Esophagus mucosa (tissue), 1 donor: ENCODE data around the gene TBC1D22A. TPM values are rescaled to one million over a fixed set of nuclear protein-coding genes. Genes with fewer than 3 reads are reported as not detected.
A peak's percentile ranks its signal among the peaks of the same experiment; 100 is the strongest.

Experiments
- ATAC-seq: fragments of 200-7000 bp; cut with Tn5 transposase; one replicate; pipeline ENCODE4 v1.9.1; 2020
- total RNA-seq: library from RNA; stranded (reverse); gene quantifications from one replicate; pipeline ENCODE4 v1.2.4, GENCODE V29; 2023
- donor health status: DM: yes; HTN: yes; CAD: no.

The TBC1D22A gene
- total RNA-seq, 1 donor from 2014 or later = 21.4 TPM

GRCh38 chr22:47018010-47018910, 255.8 kb downstream of the TBC1D22A start:
- ATAC-seq = no peak

- ATAC-seq = no peak
Measured at GRCh38 chr22:47019012-47019790, 256.8 kb downstream of the TBC1D22A start.

DNA sequence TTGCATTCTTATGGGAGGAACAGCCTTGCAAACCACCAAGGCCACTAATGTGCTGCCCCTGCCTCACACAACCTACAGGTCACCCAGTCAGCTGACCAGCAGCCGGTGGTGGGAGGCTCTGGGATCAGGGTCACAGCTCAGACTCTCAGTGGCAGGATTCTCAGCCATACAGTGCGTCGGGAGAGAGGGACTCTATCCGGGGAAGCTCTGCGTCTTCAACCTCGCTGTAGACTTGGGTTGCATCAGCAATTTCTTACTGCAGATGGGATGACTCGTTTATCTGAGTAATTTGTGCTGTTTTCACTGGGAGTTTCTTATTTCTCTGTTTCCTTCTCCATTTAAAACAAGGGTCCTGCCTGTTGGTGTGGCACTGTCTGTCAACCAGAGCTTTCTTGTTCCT, 257.7 kb downstream of the TBC1D22A start:
- no peak for ATAC-seq

DNA sequence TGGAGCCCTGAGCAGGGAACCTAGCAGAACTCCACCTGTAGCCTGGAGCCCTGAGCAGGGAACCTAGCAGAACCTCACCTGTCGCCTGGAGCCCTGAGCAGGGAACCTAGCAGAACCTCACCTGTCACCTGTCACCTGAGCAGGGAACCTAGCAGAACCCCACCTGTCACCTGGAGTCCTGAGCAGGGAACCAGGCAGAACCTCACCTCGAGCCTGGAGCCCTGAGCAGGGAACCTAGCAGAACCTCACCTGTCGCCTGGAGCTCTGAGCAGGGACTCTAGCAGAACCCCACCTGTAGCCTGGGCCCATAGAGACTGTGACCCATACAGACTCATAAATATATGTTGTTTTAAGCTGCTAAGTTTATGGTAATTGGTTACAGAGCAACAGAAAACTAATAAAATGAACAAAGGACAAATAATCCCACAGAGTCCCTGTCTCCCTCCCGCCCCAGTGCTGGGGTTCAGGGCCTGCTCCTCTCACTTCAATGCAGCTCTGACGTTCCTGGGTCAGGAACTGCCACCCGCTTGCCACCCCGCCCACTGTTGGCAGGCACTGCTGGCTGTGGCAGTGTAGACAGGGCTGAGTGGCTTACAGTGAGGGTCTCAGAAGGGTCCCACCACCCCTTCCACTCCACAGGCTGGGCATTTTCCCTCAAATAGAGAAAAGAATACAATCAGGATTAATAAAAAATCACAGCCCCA, 259.1 kb downstream of the TBC1D22A start:
- no peak for ATAC-seq

GRCh38 chr22:47022075-47022473, 259.6 kb downstream of the TBC1D22A start:
- ATAC-seq = no peak

GRCh38 chr22:47022475-47022874, 260.0 kb downstream of the TBC1D22A start:
- no peak for ATAC-seq

DNA sequence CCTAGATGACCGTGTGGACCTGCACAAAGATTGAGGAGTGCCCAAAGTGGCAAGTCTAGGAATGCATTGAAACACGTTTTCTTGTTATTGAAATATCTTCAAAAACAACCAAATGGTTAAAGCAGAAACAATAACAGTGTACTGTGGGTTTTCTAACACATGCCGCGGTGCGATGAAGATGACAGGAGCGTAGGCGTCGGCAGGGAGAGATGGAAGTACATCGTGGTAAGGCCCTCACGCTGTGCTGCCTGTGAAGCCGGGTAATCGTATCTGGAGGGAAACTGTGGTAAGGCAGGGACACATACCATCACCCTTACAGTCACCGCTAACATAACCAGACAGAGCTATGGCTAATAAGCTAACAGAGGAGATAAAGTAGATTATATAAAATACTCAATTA, 261.4 kb downstream of the TBC1D22A start:
- ATAC-seq = no peak

DNA sequence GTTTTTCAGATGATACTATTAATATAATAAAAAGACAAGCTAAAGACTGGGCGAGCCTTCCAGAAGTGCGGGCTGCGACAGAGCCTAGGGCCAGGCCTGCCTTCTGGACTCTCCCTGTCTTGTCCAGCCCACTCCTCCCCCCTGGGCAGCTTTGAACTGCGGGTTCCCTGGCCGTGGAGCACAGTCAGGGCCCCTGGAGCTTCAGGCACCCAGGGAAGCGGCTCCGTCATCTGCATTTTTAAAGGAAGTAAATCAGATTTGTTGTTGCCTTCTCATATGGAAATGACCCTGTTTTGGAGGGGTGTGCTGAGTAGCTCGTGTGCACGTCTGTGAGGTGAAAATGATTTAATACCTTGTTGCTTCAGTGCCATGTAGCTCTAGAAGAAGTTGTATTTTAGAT, 265.3 kb downstream of the TBC1D22A start:
- ATAC-seq = no peak

GRCh38 chr22:47029244-47030074, 267.0 kb downstream of the TBC1D22A start:
- no peak for ATAC-seq

- no peak for ATAC-seq
Measured at GRCh38 chr22:47030143-47030661, 267.8 kb downstream of the TBC1D22A start.

DNA sequence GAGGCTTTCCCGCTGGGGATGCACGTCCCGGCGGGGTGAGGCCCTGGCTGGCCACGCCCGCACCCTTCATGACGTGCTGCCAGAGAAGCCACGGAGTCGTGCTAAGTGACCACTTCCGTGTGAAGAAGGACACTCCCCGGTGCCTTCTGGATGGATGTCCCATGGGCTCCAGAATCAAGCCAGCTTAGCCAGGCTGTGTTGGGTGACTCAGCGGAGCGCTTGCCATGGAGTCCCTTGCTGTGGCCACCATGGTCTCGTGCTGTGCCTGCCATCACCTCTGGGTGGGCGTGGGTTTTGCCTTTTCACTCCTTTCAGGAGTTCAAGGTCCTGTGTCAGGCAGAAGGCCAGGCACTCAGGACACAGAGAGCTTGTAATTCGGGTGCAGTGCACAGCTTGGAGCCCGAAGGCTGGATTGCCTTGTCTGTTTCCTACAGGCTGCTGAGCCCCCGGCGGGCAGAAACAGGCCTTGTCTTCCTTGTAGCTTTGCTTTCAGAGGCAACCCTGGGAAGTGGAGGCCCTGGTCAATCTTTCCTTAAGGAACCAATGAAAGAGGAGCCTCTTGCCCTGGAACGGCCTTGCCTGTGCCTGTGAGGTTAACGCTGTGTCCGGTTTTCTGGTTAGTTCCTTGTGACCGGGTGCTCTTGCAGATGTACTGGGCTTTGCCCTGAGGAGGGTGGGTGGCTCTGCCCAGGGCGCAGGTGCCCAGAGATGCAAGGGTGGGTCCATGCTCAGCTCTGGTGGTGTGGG, 268.6 kb downstream of the TBC1D22A start:
- ATAC-seq = peak; percentile 38

DNA sequence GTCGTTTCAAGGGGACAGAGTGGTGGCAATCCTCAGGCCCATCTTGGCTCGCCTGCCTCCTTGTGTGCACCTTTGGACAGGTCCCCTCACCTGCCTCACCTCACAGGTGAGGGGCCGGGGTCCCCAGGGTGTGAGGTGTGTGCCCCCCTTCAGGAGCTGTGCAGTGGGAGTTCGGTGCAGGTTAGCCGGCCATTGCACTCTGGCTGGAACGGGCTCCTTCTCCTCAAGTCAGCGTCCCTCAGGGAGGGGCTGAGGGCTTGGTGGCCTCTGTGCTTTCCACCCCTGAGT, 269.1 kb downstream of the TBC1D22A start:
- ATAC-seq = no peak

DNA sequence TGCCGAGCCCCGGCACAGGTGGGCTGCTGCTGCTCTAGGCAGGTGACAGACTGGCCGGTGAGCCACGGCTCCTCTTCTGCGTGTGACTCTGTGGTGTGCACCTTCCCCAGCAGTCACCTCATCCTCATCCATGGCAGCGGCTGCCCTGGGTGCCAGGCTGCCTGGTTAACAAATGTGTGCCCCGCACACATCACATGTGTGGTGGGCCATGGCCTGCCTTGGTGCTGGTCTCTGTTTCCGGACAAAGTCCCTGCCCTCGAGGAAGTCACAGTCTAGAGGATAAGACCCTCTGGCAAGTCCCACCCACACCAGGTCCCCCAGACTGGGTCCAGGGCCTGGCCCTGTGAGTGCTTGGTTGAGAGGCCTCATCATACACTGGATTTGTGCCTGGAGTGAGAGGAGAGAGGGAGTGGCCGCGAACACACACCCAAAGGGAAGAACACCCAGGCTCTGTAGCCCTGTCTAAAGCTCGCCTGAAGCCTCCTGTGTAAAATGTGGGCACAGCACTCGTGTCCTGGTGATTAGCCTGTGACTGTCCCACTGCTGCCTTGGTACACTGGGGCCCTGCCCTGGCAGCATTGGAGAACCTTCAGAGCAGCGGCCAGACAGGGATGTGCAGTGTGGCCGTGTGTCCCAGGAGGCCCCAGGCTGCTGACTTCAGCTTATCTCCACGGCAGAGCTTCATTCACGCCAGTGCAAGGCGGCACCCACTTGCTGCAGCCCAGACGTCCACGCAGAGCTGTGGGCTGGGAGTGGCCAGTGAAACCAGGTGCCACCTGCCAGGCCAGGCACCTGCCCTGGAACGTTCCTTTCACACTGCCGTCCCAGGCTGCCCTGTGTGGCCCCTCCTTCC, 269.9 kb downstream of the TBC1D22A start:
- peak; percentile 81 for ATAC-seq

GRCh38 chr22:47032956-47033647, 270.7 kb downstream of the TBC1D22A start:
- peak; percentile 57 for ATAC-seq

DNA sequence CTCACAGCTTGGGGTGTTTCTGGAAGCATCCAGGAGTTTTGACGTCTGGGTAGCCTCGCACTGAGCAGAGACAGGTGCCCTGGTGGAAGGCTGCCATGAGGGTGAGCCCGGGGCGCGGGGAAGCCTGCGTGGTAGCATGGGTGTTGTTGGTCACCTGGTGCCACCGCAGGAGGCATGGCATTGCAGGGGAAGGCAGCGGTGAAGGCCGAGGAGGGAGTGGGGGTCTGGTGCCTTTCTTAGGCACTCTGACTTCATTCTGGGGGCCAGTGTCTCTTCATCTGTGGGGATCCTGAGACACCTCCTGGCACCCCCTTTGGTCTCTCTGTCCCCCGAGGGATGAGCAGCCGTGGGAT, 271.2 kb downstream of the TBC1D22A start:
- no peak for ATAC-seq

GRCh38 chr22:47034076-47034808, 271.8 kb downstream of the TBC1D22A start:
- no peak for ATAC-seq

DNA sequence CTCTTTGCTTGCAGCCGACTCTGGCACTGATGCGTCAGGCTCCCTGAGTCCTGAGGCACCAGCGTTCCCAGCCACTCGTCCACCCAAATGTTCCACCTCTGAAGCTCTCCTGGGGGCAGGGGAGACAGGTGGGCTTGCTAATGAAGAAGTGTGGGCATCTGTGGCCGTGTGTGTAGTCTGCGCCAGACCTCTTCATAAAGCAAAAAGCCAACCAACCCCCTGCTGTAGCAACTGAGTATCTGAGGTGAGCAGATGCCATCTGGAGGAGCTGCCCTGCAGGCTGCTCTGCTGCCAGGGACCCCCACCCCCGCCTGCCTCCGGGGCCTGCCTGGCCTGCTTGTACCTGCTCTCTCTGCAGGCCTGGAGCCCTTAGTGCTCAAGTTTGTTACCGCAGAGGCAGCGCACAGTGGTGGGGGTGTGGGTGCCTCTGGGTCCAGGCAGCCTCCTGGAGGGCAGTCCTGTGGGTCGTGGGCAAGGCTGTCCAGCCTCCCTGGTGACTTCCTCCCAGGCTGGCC, 272.5 kb downstream of the TBC1D22A start:
- ATAC-seq = no peak

DNA sequence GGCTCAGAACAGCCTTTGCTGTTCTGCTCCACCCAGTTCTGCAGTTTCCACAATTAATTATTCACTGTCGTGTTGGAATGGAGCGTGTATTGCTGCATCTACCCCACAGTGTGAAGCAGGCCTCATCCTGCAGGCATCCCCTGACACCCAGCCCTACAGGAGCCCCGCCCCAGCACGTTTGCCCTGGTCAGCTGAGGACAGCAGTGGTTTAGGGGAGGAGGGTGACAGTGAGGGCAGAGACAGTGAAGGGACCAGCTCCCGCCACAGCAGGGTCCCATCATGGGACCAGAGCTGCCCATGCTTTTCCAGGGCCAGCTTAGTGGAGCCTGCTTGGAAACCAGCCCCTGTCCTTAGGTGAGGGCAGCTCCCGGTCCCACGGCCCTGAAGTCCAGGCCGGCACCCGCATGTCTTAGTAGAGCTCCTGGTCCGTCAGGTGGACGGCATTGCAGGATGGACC, 273.0 kb downstream of the TBC1D22A start:
- peak; percentile 47 for ATAC-seq

GRCh38 chr22:47036352-47036751, 273.9 kb downstream of the TBC1D22A start:
- no peak for ATAC-seq
